HG03064 (cell line): Measurements from ENCODE around the gene EPHA1.
"Not testable (repeated sequence)": the region's sequence is repeated elsewhere in the genome, so short reads cannot be mapped to it uniquely, and the experiment has no call there.

ENCODE experiments used
- ATAC-seq: cut with Tn5 transposase; IDR thresholded peaks from one replicate; pipeline ENCODE4 v1.9.1; 2021; ENCODE audit warnings: low read depth; ENCODE audit not compliant: unreplicated experiment

Gene EPHA1

GRCh38 chr7:143433759-143434158 lies 25.1 kb upstream of the EPHA1 start:
- no peak for ATAC-seq

GRCh38 chr7:143431109-143431508 lies 22.5 kb upstream of the EPHA1 start:
- no peak for ATAC-seq

GRCh38 chr7:143429770-143430698 lies 21.4 kb upstream of the EPHA1 start:
- no peak for ATAC-seq

- ATAC-seq = no peak
Observed at GRCh38 chr7:143426479-143427142, 18.0 kb upstream of the EPHA1 start.

- ATAC-seq = not testable (repeated sequence)
Observed at GRCh38 chr7:143424476-143424875, 15.8 kb upstream of the EPHA1 start.

- no peak for ATAC-seq
Observed at GRCh38 chr7:143422033-143422432, 13.4 kb upstream of the EPHA1 start.

- not testable (repeated sequence) for ATAC-seq
Observed at GRCh38 chr7:143420624-143421023, 12.0 kb upstream of the EPHA1 start.

GRCh38 chr7:143419880-143420279 lies 11.2 kb upstream of the EPHA1 start:
- ATAC-seq = no peak

GRCh38 chr7:143418681-143419458 lies 10.2 kb upstream of the EPHA1 start:
- no peak for ATAC-seq

- no peak for ATAC-seq
Observed at GRCh38 chr7:143417734-143418383, 9.2 kb upstream of the EPHA1 start.

GRCh38 chr7:143416565-143417149 lies 8.0 kb upstream of the EPHA1 start:
- ATAC-seq = no peak

GRCh38 chr7:143415742-143416397 lies 7.2 kb upstream of the EPHA1 start:
- no peak for ATAC-seq

- ATAC-seq = not testable (repeated sequence)
Observed at GRCh38 chr7:143415209-143415608, 6.6 kb upstream of the EPHA1 start.

GRCh38 chr7:143413123-143413522 lies 4.5 kb upstream of the EPHA1 start:
- no peak for ATAC-seq

GRCh38 chr7:143411976-143412708 lies 3.5 kb upstream of the EPHA1 start:
- no peak for ATAC-seq

GRCh38 chr7:143410521-143411004 lies 1.9 kb upstream of the EPHA1 start:
- ATAC-seq = no peak

GRCh38 chr7:143408252-143408685 lies 387 bp downstream of the EPHA1 start:
- ATAC-seq = no peak

GRCh38 chr7:143407287-143408251 lies 1.1 kb downstream of the EPHA1 start:
- ATAC-seq = no peak
